Stomach (tissue), 4 donors: Measurements from ENCODE around the gene FDX1.

Source experiments
- CTCF ChIP-seq, 7 experiments: fragments of 450-650 bp in 4 of 7; fragments of 200-600 bp in 3 of 7; sonication (generic) in 3 of 7; IDR thresholded peaks; one replicate each; pipeline ENCODE4 v1.5.1; 2016 to 2019; ENCODE audit warnings: antibody characterized with exemption in 7 of 7, control low read depth in 2 of 7, mild to moderate bottlenecking in 1 of 7
- EP300 ChIP-seq: sonication (generic); formaldehyde crosslinking; IDR thresholded peaks from one replicate; pipeline ENCODE4 v1.6.1; 2017; ENCODE audit warnings: antibody characterized with exemption
- POLR2A ChIP-seq, 4 donors: fragments of 450-650 bp; IDR thresholded peaks; one replicate each; pipeline ENCODE4 v1.6.1; 2016; ENCODE audit warnings: antibody characterized with exemption in 4 of 4, control low read depth in 2 of 4, mild to moderate bottlenecking in 1 of 4, moderate library complexity in 1 of 4

DNA sequence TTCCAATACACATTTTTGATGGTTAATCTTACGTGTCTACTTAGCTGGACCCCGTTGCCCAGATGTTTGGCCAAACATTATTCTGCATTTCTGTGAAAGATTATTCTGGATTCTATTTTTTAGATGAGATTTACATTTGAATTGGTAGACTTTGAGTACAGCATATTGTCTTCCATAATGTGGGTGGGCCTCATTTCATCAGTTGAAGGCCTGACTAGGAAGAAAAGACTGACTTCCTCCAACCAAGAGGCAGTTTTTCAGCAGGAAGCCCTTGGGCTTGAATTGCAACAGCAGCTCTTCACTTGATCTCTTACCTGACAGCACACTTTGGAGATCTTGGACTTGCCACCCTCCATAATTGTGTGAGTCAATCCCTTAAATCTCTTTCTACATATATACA, 58.7 kb downstream of the FDX1 start:
- TF ChIP-seq CTCF (IDR thresholded peaks at IDR 0.05) (no peak), EP300 (no peak), POLR2A (IDR thresholded peaks at IDR 0.05) (no peak)
